Measurements from ENCODE around the gene TGFBI. TPM values are rescaled to one million over a fixed set of nuclear protein-coding genes. Genes with fewer than 3 reads are reported as not detected.
"Not testable (repeated sequence)": the region's sequence is repeated elsewhere in the genome, so short reads cannot be mapped to it uniquely, and the experiment has no call there.

The TGFBI gene
- total RNA-seq, 1 donor, result 281 TPM

GRCh38 chr5:136040746-136041415, 12.1 kb downstream of the TGFBI start:
- H3K4me3 ChIP-seq (ENCODE audit: low read depth, low read length), result no peak overlapping the region
- TF ChIP-seq, protein P1, sequence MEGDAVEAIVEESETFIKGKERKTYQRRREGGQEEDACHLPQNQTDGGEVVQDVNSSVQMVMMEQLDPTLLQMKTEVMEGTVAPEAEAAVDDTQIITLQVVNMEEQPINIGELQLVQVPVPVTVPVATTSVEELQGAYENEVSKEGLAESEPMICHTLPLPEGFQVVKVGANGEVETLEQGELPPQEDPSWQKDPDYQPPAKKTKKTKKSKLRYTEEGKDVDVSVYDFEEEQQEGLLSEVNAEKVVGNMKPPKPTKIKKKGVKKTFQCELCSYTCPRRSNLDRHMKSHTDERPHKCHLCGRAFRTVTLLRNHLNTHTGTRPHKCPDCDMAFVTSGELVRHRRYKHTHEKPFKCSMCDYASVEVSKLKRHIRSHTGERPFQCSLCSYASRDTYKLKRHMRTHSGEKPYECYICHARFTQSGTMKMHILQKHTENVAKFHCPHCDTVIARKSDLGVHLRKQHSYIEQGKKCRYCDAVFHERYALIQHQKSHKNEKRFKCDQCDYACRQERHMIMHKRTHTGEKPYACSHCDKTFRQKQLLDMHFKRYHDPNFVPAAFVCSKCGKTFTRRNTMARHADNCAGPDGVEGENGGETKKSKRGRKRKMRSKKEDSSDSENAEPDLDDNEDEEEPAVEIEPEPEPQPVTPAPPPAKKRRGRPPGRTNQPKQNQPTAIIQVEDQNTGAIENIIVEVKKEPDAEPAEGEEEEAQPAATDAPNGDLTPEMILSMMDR (IDR thresholded peaks at IDR 0.05; ENCODE audit: insufficient read depth, low read depth, low read length), result no peak
- no peak for DNase-seq (ENCODE audit: low read depth)

DNA sequence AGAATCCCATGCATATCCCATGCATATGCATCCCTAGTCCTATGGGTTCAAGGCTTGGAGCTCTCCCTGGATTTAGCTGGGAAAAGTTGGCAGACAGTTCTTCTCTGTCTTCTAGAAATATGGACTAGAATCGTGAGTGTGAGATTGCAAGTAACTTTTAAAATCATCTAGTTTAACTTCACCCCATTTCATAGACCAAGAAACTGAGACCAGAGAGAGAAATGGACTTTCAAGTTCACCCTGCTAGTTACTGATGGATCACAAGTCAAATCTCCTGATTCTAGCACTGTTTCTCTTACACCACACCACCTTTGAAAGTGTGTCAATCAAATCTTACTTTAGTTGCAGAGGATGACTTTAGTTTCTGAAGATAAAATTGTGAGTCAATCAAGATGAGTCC, 13.4 kb downstream of the TGFBI start:
- TF ChIP-seq, protein P1 (IDR thresholded peaks at IDR 0.05; ENCODE audit: insufficient read depth, low read depth, low read length), result no peak
- no peak overlapping the region for H3K4me3 ChIP-seq (ENCODE audit: low read depth, low read length)
- DNase-seq (ENCODE audit: low read depth), result no peak

GRCh38 chr5:136042665-136043121, 13.9 kb downstream of the TGFBI start:
- no peak for DNase-seq (ENCODE audit: low read depth)
- TF ChIP-seq, protein P1 (IDR thresholded peaks at IDR 0.05; ENCODE audit: insufficient read depth, low read depth, low read length), result no peak
- no peak overlapping the region for H3K4me3 ChIP-seq (ENCODE audit: low read depth, low read length)

DNA sequence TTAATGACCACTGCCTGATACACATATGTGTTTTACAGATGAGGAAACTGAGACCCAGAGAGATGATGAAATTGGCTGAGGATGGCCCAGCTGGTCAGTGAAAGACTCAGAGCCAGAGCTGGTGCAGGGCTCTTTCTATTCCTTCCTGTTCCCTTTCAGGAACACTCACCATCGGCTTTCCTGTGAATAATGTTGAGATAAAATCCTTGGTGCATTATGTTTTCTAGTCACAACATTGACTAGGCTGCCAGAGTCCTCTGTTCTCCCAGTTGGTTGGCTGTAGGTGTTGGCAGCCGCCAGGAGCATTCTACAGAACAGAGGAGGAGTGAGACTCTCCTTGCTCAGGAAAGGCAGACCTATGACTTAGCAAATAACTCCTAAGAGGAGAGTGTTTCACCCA, 14.8 kb downstream of the TGFBI start:
- H3K4me3 ChIP-seq (ENCODE audit: low read depth, low read length), result no peak overlapping the region
- DNase-seq (ENCODE audit: low read depth), result no peak
- TF ChIP-seq, protein P1 (IDR thresholded peaks at IDR 0.05; ENCODE audit: insufficient read depth, low read depth, low read length), result no peak

DNA sequence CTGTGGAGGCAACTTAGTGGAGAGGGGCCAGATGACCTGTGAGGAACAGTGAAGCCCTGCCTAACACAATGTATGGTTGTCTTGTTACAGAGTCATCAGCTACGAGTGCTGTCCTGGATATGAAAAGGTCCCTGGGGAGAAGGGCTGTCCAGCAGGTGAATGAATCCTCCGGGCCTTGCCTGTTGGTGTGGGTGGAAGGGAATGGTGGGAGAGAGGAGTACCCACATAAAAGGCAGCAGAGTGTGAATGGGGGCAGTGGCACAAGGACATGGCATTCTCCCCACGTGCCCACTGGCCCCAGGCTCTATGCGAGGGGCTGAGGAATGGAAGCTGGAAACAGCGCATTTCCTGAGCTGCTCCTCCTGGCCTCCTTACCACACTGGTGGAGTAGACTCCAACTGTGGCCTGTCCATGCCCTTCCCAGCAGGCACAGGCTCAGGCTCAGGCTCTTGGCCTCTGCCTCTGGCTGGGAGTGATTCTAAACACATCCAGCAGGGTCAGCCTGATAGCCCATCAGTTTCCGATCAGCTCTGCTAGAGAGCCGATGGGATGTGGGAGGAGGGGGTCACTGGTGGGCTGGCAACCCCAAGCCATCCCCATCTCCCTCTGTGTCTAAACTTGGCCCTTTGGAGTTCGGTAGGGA, 15.3 kb downstream of the TGFBI start:
- no peak for DNase-seq (ENCODE audit: low read depth)
- H3K4me3 ChIP-seq (ENCODE audit: low read depth, low read length), result no peak overlapping the region
- TF ChIP-seq, protein P1 (IDR thresholded peaks at IDR 0.05; ENCODE audit: insufficient read depth, low read depth, low read length), result no peak

DNA sequence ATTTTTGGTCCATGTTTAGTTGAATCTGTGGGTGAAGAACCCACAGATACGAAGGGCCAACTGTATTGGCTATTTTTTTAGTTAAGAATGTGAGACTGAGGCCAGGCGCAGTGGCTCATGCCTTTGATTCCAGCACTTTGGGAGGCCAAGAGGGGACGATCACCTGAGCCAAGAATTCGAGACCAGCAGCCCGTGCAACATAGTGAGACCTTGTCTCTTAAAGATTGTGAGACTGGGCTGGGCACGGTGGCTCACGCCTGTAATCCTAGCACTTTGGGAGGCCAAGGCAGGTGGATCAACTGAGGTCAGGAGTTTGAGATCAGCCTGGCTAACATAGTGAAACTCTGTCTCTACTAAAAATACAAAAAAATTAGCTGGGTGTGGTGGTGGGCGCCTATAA, 16.2 kb downstream of the TGFBI start:
- H3K4me3 ChIP-seq (ENCODE audit: low read depth, low read length); DNase-seq (ENCODE audit: low read depth): not testable (repeated sequence)

DNA sequence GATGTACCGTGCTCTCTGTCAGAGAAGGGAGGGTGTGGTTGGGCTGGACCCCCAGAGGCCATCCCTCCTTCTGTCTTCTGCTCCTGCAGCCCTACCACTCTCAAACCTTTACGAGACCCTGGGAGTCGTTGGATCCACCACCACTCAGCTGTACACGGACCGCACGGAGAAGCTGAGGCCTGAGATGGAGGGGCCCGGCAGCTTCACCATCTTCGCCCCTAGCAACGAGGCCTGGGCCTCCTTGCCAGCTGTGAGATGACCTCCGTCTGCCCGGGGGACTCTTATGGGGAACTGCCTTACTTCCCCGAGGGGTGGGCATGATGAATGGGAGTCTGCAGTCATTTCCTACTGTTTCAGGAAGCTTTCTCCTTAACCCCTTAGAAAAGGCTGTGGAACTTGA, 17.5 kb downstream of the TGFBI start:
- H3K4me3 ChIP-seq (ENCODE audit: low read depth, low read length), result no peak overlapping the region
- TF ChIP-seq, protein P1 (IDR thresholded peaks at IDR 0.05; ENCODE audit: insufficient read depth, low read depth, low read length), result no peak
- no peak for DNase-seq (ENCODE audit: low read depth)
